HG02970 (cell line): Measurements from ENCODE around the gene ARHGAP27.

Experiments used
- ATAC-seq: cut with Tn5 transposase; IDR thresholded peaks from one replicate; pipeline ENCODE4 v1.9.1; 2021; ENCODE audit warnings: mild to moderate bottlenecking, moderate library complexity, moderate number of reproducible peaks; ENCODE audit not compliant: unreplicated experiment, low FRiP score

The ARHGAP27 gene

GRCh38 chr17:45389354-45389753, 43.3 kb downstream of the ARHGAP27 start:
- ATAC-seq, result no peak

GRCh38 chr17:45388604-45389325, 43.9 kb downstream of the ARHGAP27 start:
- ATAC-seq, result no peak

- ATAC-seq, result no peak
Observed at GRCh38 chr17:45387739-45388138, 44.9 kb downstream of the ARHGAP27 start.

GRCh38 chr17:45386178-45386577, 46.5 kb downstream of the ARHGAP27 start:
- ATAC-seq, result no peak

GRCh38 chr17:45385331-45385997, 47.2 kb downstream of the ARHGAP27 start:
- ATAC-seq, result no peak

GRCh38 chr17:45384789-45385262, 47.8 kb downstream of the ARHGAP27 start:
- no peak for ATAC-seq

GRCh38 chr17:45384047-45384788, 48.5 kb downstream of the ARHGAP27 start:
- ATAC-seq, result no peak

GRCh38 chr17:45383003-45383402, 49.7 kb downstream of the ARHGAP27 start:
- no peak for ATAC-seq

- ATAC-seq, result no peak
Observed at GRCh38 chr17:45382226-45382625, 50.4 kb downstream of the ARHGAP27 start.

GRCh38 chr17:45380991-45381390, 51.7 kb downstream of the ARHGAP27 start:
- ATAC-seq, result no peak

GRCh38 chr17:45380046-45380765, 52.5 kb downstream of the ARHGAP27 start:
- no peak for ATAC-seq

- no peak for ATAC-seq
Observed at GRCh38 chr17:45377401-45377800, 55.3 kb downstream of the ARHGAP27 start.

GRCh38 chr17:45376171-45377005, 56.3 kb downstream of the ARHGAP27 start:
- ATAC-seq, result no peak

GRCh38 chr17:45374501-45374900, 58.2 kb downstream of the ARHGAP27 start:
- ATAC-seq, result no peak

- no peak for ATAC-seq
Observed at GRCh38 chr17:45372325-45372869, 60.3 kb downstream of the ARHGAP27 start.

GRCh38 chr17:45371414-45372324, 61.0 kb downstream of the ARHGAP27 start:
- no peak for ATAC-seq

- ATAC-seq, result no peak
Observed at GRCh38 chr17:45370949-45371413, 61.7 kb downstream of the ARHGAP27 start.

- no peak for ATAC-seq
Observed at GRCh38 chr17:45369421-45369820, 63.2 kb downstream of the ARHGAP27 start.
